Smooth muscle cell (in vitro differentiated cells): Measurements from ENCODE around the gene TJP2. TPM values are rescaled to one million over a fixed set of nuclear protein-coding genes. Genes with fewer than 3 reads are reported as not detected.

ENCODE experiments used
- DNase-seq: peaks from one replicate; lab custom pipeline; 2025; ENCODE audit not compliant: unreplicated experiment; lab: John Stamatoyannopoulos, UW
- H2AFZ ChIP-seq: fragments of 200-600 bp; sonication (generic); 2 replicates; pipeline ENCODE4 v1.6.0; 2016; ENCODE audit warnings: antibody characterized with exemption, low read depth, mild to moderate bottlenecking
- H3F3A ChIP-seq: fragments of 200-600 bp; sonication (generic); 2 replicates; pipeline ENCODE4 v1.6.0; 2017; ENCODE audit warnings: antibody characterized with exemption, low read depth
- H3K27ac ChIP-seq: fragments of 200-600 bp; sonication (generic); 2 replicates; pipeline ENCODE4 v1.5.1; 2016; ENCODE audit warnings: low read depth, mild to moderate bottlenecking
- H3K27me3 ChIP-seq: fragments of 200-600 bp; sonication (generic); 2 replicates; pipeline ENCODE4 v1.6.1; 2016; ENCODE audit warnings: low read depth, mild to moderate bottlenecking
- H3K36me3 ChIP-seq: fragments of 200-600 bp; sonication (generic); 2 replicates; pipeline ENCODE4 v1.5.1; 2016; ENCODE audit warnings: low read depth
- H3K4me1 ChIP-seq: fragments of 200-600 bp; sonication (generic); 2 replicates; pipeline ENCODE4 v1.5.1; 2016; ENCODE audit warnings: low read depth
- H3K4me2 ChIP-seq: fragments of 200-600 bp; sonication (generic); 2 replicates; pipeline ENCODE4 v1.6.0; 2016; ENCODE audit warnings: mild to moderate bottlenecking
- H3K4me3 ChIP-seq: fragments of 200-600 bp; sonication (generic); 2 replicates; pipeline ENCODE4 v1.5.1; 2016; ENCODE audit warnings: mild to moderate bottlenecking
- H3K79me2 ChIP-seq: fragments of 200-600 bp; sonication (generic); 2 replicates; pipeline ENCODE4 v1.6.0; 2016; ENCODE audit warnings: low read depth, mild to moderate bottlenecking
- H3K9ac ChIP-seq: fragments of 200-600 bp; sonication (generic); 2 replicates; pipeline ENCODE4 v1.6.0; 2016; ENCODE audit warnings: low read depth
- H3K9me3 ChIP-seq: fragments of 200-600 bp; sonication (generic); replicated peaks from 2 replicates; pipeline ENCODE4 v1.5.1; 2016; ENCODE audit warnings: low read depth
- H4K20me1 ChIP-seq: fragments of 200-600 bp; sonication (generic); 2 replicates; pipeline ENCODE4 v1.6.0; 2016; ENCODE audit warnings: low read depth
- WGBS: methylation state at CpG from one replicate; pipeline ENCODE4 v1.1.7; 2016; ENCODE audit warnings: low lambda C conversion rate; 5-methylcytosine and 5-hydroxymethylcytosine counted together
- polyA plus RNA-seq: library from polyadenylated mRNA; unstranded; fragments of >200 nt; fragmentation: Nextera tagmentation; extraction: Ambion mirVana; gene quantifications from 2 replicates; pipeline ENCODE4 v1.2.1, GENCODE V29; 2016
- total RNA-seq: library from RNA; depleted of rRNA; stranded (reverse); fragments of >200 nt; gene quantifications from 2 replicates; pipeline ENCODE4 v1.2.3, GENCODE V29; 2014
- TF ChIP-seq, protein P1 (sequence below): fragments of 200-600 bp; sonication (generic); IDR thresholded peaks from 2 replicates; pipeline ENCODE4 v1.5.1; 2017; ENCODE audit warnings: borderline replicate concordance, mild to moderate bottlenecking, antibody characterized with exemption; ENCODE audit not compliant: insufficient read depth, poor library complexity, severe bottlenecking

The TJP2 gene
- total and polyA plus RNA-seq, 2 experiments from 2014 or later, result 14.9 to 48.4 TPM

DNA sequence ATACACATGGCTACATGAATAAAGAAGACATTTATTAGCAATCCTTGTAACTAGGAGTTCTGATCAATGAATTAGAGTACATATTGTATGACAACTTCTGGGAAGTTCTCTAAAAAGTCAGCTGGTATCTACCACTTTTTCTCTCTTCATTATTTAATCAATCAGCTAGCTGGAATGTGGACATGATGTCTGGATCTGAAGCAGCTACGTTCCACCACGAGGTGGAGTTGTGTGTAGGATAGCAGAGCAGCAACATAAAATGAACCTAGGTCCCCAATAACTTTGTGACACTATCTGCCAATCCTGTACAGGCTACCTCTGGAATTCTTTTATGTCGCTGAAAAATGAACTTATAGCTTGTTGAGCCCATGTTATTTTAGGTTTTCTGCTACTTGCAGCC, 118.0 kb downstream of the TJP2 start:
- Histone ChIP-seq H3K36me3 (no peaks in the 10 kb centered on the region), H3K4me3 (no peak overlapping the region), H3K4me2 (no peak overlapping the region), H3K9me3 (no peaks in the 10 kb centered on the region), H3K9ac (no peak overlapping the region), H2AFZ (no peak overlapping the region), H3K27ac (peak overlapping the region; percentile 64), H3F3A (no peaks in the 10 kb centered on the region), H3K4me1 (no peaks in the 10 kb centered on the region), H4K20me1 (no peaks in the 10 kb centered on the region), H3K79me2 (no peaks in the 10 kb centered on the region), H3K27me3 (no peaks in the 10 kb centered on the region)
- TF ChIP-seq, protein P1, sequence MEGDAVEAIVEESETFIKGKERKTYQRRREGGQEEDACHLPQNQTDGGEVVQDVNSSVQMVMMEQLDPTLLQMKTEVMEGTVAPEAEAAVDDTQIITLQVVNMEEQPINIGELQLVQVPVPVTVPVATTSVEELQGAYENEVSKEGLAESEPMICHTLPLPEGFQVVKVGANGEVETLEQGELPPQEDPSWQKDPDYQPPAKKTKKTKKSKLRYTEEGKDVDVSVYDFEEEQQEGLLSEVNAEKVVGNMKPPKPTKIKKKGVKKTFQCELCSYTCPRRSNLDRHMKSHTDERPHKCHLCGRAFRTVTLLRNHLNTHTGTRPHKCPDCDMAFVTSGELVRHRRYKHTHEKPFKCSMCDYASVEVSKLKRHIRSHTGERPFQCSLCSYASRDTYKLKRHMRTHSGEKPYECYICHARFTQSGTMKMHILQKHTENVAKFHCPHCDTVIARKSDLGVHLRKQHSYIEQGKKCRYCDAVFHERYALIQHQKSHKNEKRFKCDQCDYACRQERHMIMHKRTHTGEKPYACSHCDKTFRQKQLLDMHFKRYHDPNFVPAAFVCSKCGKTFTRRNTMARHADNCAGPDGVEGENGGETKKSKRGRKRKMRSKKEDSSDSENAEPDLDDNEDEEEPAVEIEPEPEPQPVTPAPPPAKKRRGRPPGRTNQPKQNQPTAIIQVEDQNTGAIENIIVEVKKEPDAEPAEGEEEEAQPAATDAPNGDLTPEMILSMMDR, result no peak
- DNase-seq, result no peak
- 92% methylated on average over 3 of the region's 3 CpGs for WGBS

DNA sequence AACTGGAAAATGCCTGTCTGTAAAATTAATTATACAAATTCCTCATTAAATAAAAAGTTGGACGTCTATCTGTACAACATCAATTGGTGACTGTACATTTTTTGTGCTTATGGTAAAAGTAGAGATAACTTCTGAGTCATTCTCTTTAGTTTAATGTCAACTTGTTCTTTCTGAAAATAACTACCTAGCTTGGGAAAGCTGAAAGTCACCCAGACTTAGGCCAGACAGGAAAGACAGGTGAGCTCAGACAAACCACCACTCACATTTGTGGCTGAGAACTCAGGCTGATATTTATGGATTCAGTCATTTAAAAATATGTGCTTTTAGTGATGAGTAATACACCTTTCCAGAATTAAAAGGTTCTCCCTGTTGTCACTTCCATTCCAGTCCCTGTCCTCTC, 119.1 kb downstream of the TJP2 start:
- no peaks in the 10 kb centered on the region for H4K20me1 ChIP-seq
- no peak overlapping the region for H3K4me3 ChIP-seq
- no peaks in the 10 kb centered on the region for H3F3A ChIP-seq
- H3K27ac ChIP-seq, result peak overlapping the region; percentile 64
- TF ChIP-seq, protein P1, result no peak
- 83% methylated on average over 1 of the region's 1 CpG for WGBS
- no peaks in the 10 kb centered on the region for H3K79me2 ChIP-seq
- H3K36me3 ChIP-seq, result no peaks in the 10 kb centered on the region
- H3K27me3 ChIP-seq, result no peaks in the 10 kb centered on the region
- H2AFZ ChIP-seq, result no peak overlapping the region
- H3K9me3 ChIP-seq, result no peaks in the 10 kb centered on the region
- no peaks in the 10 kb centered on the region for H3K4me1 ChIP-seq
- no peak for DNase-seq
- H3K9ac ChIP-seq, result no peak overlapping the region
- no peak overlapping the region for H3K4me2 ChIP-seq

DNA sequence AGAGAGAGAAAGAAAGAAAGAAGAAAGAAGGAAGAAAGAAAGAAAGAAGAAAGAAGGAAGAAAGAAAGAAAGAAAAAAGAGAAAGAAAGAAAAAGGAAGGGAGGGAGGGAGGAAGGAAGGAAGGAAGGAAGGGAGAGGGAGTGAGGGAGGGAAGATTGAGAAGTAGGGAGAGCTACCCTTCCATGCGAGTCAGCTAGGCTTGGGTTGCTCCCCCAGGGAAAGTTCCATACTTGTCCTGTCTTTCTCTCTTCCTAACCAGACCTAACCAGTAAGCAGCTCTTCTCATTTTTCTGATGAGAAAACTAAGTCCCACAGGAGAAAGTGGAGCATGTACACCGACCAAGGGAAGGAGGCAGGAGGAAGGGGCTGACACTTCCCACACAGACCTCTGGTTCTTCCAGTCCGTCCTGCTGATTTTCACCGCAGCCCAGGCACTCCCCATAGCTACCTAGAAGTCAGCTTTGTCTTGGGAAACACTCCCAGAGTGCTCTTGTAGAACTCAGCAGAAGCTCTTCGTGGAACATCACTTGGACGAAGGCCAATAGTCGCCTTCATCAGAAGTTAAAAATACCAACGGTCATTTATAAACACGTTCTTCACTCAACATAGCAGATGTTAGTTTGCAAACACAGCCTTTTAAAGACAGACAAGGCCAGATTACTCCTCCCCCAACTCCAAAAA, 121.9 kb downstream of the TJP2 start:
- Histone ChIP-seq H3K79me2 (no peaks in the 10 kb centered on the region), H3K36me3 (no peaks in the 10 kb centered on the region), H3K27me3 (no peaks in the 10 kb centered on the region), H3F3A (no peaks in the 10 kb centered on the region), H3K9me3 (no peaks in the 10 kb centered on the region), H3K4me2 (no peak overlapping the region), H3K27ac (peak overlapping the region; percentile 62), H2AFZ (no peak overlapping the region), H4K20me1 (no peaks in the 10 kb centered on the region), H3K4me3 (no peak overlapping the region), H3K9ac (no peak overlapping the region), H3K4me1 (no peaks in the 10 kb centered on the region)
- 64% methylated on average over 9 of the region's 9 CpGs for WGBS
- DNase-seq, result no peak
- TF ChIP-seq, protein P1, result no peak
